GM19193 (cell line): Measurements from ENCODE around the gene CHRNA10.

Experiments
- POLR2A ChIP-seq: IDR thresholded peaks from 4 replicates; pipeline ENCODE4 v1.6.1; 2011; ENCODE audit not compliant: insufficient read depth, insufficient read length; ENCODE audit errors: extremely low read depth

The CHRNA10 gene

GRCh38 chr11:3675971-3676370 is 4.8 kb upstream of the CHRNA10 start:
- TF ChIP-seq POLR2A, result no peak

- no peak for TF ChIP-seq POLR2A
These were observed 3.0 kb upstream of the CHRNA10 start for GRCh38 chr11:3674189-3674588.

- no peak for TF ChIP-seq POLR2A
These were observed 1.4 kb downstream of the CHRNA10 start for GRCh38 chr11:3669742-3670183.

GRCh38 chr11:3669128-3669527 is 2.1 kb downstream of the CHRNA10 start:
- TF ChIP-seq POLR2A, result no peak

- TF ChIP-seq POLR2A, result no peak
These were observed 3.8 kb downstream of the CHRNA10 start for GRCh38 chr11:3667149-3668035.

- no peak for TF ChIP-seq POLR2A
These were observed 5.1 kb downstream of the CHRNA10 start for GRCh38 chr11:3666023-3666530.

GRCh38 chr11:3665336-3666022 is 5.7 kb downstream of the CHRNA10 start:
- TF ChIP-seq POLR2A, result no peak

- no peak for TF ChIP-seq POLR2A
These were observed 7.1 kb downstream of the CHRNA10 start for GRCh38 chr11:3664032-3664630.

GRCh38 chr11:3662856-3663255 is 8.3 kb downstream of the CHRNA10 start:
- TF ChIP-seq POLR2A, result no peak

- no peak for TF ChIP-seq POLR2A
These were observed 10.2 kb downstream of the CHRNA10 start for GRCh38 chr11:3660960-3661359.

GRCh38 chr11:3659595-3660515 is 11.3 kb downstream of the CHRNA10 start:
- TF ChIP-seq POLR2A, result no peak

- no peak for TF ChIP-seq POLR2A
These were observed 12.9 kb downstream of the CHRNA10 start for GRCh38 chr11:3658252-3658651.

GRCh38 chr11:3655547-3655946 is 15.6 kb downstream of the CHRNA10 start:
- no peak for TF ChIP-seq POLR2A

- TF ChIP-seq POLR2A, result no peak
These were observed 25.6 kb downstream of the CHRNA10 start for GRCh38 chr11:3645552-3645951.
